GM19043 (cell line): ENCODE measurements around the gene AARS2.
"Not testable (repeated sequence)": the region's sequence is repeated elsewhere in the genome, so short reads cannot be mapped to it uniquely, and the experiment has no call there.

Experiments used
- ATAC-seq: cut with Tn5 transposase; IDR thresholded peaks from one replicate; pipeline ENCODE4 v1.9.1; 2021; ENCODE audit warnings: low read depth; ENCODE audit not compliant: unreplicated experiment

AARS2 gene

GRCh38 chr6:44333273-44333919, 20.2 kb upstream of the AARS2 start:
- no peak for ATAC-seq

GRCh38 chr6:44332585-44332984, 19.4 kb upstream of the AARS2 start:
- no peak for ATAC-seq

GRCh38 chr6:44329858-44330257, 16.7 kb upstream of the AARS2 start:
- no peak for ATAC-seq

- not testable (repeated sequence) for ATAC-seq
These were observed 15.1 kb upstream of the AARS2 start for GRCh38 chr6:44328203-44328602.

GRCh38 chr6:44327760-44328159, 14.6 kb upstream of the AARS2 start:
- no peak for ATAC-seq

GRCh38 chr6:44327096-44327495, 13.9 kb upstream of the AARS2 start:
- ATAC-seq, result no peak

DNA sequence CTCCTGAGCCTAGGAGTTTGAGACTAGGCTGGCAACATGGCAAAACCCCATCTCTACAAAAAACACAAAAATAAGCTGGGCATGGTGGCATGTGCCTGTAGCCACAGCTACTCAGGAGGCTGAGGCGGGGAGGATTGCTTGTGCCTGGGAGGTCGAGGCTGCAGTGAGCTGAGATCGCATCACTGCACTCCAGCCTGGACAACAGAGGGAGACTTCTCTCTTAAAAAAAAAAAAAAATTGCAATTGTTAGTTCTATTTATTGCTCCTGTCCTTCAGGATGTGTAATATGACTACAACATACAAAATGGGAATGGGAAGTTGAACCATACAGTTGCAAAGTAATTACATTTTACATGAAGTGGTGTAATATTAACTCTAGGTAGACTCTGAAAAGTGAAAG, 8.1 kb upstream of the AARS2 start:
- no peak for ATAC-seq

DNA sequence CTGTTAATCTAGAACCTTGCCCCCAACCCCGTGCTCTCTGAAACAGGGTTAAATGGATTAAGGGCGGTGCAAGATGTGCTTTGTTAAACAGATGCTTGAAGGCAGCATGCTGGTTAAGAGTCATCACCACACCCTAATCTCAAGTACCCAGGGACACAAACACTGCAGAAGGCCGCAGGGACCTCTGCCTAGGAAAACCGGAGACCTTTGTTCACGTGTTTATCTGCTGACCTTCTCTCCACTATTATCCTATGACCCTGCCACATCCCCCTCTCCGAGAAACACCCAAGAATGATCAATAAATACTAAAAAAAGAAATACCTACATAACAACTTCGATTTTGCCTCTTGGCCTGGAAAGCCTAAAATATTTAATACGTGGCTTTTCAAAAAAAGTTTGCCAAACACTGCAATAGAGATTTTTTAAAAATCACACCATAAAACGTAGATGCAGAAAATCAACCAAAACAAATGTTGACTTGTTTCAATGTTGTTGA, 4.0 kb upstream of the AARS2 start:
- not testable (repeated sequence) for ATAC-seq

DNA sequence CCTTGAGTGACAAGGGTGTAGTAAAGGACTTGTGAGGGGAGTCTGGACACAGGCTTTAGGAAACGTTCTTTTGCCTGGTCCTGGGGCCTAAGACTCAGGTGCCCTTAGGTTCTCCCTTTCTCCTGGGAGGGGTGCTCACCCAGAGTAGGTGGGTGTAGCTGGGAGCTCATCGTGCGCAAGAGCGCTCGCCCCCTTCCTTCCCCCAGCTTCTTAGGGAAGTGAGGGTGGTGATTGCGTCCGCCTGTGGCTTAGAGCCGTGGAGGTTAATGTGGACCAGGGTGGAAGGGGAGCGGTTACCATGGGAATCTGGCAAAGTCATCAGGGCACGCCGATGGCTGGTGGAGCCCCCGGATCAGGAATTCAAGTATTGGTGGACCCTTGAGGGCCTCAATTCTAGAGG, 3.3 kb upstream of the AARS2 start:
- no peak for ATAC-seq

DNA sequence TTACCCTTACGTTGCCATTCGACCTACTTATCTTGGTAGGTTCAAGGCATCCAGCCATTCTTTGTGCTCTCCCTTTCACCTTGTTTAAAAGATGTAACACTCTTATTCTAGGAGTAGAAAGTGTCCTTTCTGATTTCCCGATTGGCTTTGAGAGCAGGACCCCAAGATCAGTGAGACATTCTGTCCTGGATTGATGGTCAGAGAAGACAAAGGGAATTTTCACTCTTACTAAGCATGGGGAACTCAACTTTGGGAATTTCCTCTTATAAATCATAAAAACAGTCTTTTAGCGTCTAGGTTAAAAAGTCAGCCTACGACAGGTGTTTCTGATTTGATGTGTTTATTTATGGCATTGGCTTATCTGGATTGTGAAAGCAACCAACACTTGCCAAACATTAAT, 2.8 kb upstream of the AARS2 start:
- ATAC-seq, result no peak

- ATAC-seq, result no peak
These were observed 2.4 kb upstream of the AARS2 start for GRCh38 chr6:44315516-44315915.

- not testable (repeated sequence) for ATAC-seq
These were observed 1.5 kb upstream of the AARS2 start for GRCh38 chr6:44314657-44315056.

DNA sequence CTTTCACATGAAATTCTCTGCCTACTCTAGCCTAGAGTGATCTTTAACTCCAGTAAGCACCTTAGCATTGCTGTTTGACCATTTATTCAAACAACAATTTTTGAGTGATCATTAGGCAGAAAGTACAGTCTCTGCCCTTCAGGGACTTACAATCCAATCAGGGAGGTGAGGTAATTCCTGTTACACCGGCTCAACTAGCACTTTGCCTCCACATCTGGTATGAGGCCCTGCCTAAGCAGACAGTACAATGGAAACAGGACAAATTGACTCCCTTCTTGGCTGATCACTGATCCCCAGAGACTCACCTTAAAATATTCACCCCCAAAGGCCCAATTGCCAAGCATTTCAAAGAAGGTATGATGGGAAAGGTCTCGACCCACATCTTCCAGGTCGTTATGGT, 1.4 kb downstream of the AARS2 start:
- no peak for ATAC-seq

- ATAC-seq, result no peak
These were observed 1.8 kb downstream of the AARS2 start for GRCh38 chr6:44311304-44311703.

DNA sequence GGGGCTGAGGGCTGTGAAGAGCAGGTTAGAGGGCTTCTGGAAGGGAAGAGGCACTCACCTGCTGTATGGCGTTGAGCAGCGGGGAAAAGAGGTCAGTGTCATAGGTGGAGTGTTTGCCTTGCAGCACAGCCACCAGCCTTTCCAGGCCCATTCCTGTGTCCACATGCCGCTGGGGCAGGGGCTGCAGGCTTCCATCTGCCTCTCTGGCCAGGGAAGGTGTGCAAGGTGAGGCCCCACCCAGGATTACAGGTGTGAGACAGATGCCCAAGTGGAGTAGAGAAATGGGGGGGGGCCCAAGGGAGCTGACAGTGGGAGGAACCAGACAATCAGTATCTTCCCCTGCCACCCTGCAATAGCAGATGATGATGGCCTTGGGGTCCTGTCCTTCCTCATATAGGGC, 2.9 kb downstream of the AARS2 start:
- no peak for ATAC-seq

- no peak for ATAC-seq
These were observed 3.5 kb downstream of the AARS2 start for GRCh38 chr6:44309631-44310030.

DNA sequence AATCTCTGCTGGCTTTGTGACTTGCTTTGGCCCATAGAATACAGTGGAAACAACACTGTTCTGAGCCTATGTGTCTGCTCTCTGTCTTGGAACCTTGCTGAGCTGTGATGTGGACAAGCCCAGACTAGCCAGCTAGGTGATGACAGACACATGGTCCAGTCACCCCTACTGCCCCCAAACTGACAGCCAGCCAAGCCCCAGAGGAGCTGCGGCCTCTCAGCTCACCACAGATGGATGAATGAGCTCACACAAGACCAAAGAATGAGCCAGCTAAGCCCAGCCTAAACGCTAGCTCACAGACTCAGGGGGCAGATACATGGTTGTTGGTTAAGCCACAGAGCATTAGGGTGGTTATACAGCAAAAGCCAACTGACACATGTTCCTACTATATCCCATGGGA, 4.1 kb downstream of the AARS2 start:
- no peak for ATAC-seq

DNA sequence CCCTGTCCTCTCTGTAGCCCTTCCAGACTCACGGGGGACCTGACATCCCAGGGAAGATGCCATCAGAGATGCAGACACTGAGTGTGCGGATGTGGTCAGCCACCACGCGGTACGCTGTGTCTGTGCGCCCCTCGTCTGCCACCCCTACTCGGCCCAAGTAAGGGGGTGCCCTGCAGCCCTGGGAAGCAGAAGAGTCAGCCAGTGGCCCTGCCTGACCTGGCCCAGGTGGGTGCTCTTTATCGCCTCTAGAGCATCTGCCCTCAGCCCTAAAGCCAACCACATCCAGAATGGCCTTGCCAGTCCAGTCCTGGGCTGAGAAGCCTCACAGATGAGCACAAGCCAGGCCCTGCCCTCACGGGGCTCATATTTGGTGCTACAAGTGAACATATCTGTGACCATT, 5.9 kb downstream of the AARS2 start:
- no peak for ATAC-seq

DNA sequence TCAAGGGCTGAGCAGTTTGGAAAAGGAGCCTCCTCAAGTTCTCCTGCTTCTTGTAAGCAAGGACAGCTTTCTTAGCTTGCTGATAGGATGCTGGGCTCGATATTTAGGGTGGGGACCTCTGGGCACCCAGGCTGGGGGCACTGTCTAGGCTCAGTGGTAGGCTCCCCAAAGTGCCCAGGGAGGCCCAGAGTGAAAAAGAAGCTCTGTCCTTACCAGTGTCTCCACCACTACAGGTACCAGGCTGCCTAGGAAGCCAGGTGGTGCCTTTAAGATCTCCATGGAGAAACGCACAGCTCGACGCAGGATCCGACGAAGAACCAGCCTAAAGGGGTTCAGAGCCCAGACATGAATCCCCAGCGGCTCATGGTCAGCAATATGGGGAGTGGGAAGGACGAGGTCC, 6.4 kb downstream of the AARS2 start:
- no peak for ATAC-seq

- no peak for ATAC-seq
These were observed 7.9 kb downstream of the AARS2 start for GRCh38 chr6:44305200-44305725.

DNA sequence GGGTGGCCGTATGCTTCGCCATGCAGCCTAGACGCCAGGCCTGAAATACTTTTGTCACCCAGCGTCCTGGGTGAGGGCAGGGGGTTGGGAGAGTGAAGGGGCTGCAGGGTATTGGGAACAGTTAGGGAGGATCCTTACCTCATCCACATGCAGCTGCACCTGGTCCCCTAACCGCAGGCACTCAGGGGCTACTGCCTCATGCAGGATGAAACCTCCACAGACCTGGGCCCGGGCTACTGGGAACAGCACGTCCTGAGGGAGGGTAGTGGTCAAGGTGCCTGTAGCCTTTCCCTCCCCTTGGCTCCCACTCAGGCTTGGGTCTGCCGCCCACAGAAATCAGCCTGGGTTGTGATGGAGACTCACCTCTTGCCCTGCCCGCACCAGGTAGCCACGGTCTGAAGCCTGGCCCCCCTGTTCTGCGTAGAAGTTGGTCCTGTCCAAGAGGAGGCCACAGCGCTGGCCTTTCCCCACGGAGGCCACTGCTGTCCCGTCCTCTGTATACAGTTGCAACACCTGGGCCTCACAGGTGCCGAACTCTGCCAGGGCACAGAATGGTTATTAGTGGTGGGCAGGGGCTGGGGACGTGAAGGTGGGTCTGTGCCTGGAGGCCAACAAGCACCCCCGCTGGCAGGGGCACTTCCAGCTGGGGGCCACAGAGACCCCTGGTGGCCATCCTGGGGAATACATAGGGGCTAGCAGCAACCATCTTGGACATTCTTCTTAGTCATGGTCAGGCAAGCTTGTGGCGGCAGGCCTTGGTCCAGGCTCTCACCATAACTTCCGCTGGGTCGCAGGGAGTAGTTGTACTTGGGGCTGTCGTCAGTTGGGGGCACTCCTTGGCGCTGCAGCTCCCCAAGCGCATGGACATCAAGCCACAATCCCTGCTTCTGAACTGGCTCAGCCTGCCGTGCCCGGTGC, 8.6 kb downstream of the AARS2 start:
- ATAC-seq, result no peak

DNA sequence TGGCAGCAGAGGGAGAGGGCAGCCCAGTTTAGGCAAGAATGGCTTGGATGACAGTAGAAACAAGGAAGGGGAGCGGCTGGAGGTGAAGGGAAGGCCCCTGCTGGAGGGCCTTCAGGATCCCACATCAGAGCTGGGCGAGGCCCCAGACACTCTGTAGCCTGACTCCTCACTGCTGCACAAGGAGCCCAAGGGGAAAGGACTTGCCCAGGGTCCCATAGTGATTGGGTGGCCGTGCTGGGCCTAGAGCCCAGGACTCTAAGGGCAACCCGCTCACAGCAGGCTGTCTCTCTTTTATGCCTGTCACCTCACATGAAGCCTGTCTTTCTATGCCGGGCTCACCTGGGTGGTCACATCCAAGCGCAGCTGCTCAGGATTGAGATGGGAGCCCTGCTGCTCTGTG, 9.3 kb downstream of the AARS2 start:
- ATAC-seq, result no peak
